AG09309 (cell line): ENCODE measurements around the gene IL19.
A peak's percentile ranks its signal among the peaks of the same experiment; 100 is the strongest.

Experiments used
- DNase-seq: peaks from one replicate; pipeline ENCODE4 v3.0.0-alpha.2; 2010; ENCODE audit warnings: low read depth
- H3K4me3 ChIP-seq: 2 replicates; pipeline ENCODE4 v1.5.1; 2011; ENCODE audit warnings: mild to moderate bottlenecking, low read depth, low read length, moderate library complexity; ENCODE audit not compliant: control insufficient read depth
- TF ChIP-seq, protein P1 (sequence below): IDR thresholded peaks from 2 replicates; pipeline ENCODE4 v1.5.1; 2011; ENCODE audit warnings: mild to moderate bottlenecking, low read depth, low read length, inconsistent platforms; ENCODE audit not compliant: insufficient read depth, control insufficient read depth; ENCODE audit errors: missing control alignments

The IL19 gene

GRCh38 chr1:206885341-206886060 lies 114.9 kb downstream of the IL19 start:
- H3K4me3 ChIP-seq = no peak overlapping the region
- TF ChIP-seq, protein P1, sequence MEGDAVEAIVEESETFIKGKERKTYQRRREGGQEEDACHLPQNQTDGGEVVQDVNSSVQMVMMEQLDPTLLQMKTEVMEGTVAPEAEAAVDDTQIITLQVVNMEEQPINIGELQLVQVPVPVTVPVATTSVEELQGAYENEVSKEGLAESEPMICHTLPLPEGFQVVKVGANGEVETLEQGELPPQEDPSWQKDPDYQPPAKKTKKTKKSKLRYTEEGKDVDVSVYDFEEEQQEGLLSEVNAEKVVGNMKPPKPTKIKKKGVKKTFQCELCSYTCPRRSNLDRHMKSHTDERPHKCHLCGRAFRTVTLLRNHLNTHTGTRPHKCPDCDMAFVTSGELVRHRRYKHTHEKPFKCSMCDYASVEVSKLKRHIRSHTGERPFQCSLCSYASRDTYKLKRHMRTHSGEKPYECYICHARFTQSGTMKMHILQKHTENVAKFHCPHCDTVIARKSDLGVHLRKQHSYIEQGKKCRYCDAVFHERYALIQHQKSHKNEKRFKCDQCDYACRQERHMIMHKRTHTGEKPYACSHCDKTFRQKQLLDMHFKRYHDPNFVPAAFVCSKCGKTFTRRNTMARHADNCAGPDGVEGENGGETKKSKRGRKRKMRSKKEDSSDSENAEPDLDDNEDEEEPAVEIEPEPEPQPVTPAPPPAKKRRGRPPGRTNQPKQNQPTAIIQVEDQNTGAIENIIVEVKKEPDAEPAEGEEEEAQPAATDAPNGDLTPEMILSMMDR = no peak
- no peak for DNase-seq

DNA sequence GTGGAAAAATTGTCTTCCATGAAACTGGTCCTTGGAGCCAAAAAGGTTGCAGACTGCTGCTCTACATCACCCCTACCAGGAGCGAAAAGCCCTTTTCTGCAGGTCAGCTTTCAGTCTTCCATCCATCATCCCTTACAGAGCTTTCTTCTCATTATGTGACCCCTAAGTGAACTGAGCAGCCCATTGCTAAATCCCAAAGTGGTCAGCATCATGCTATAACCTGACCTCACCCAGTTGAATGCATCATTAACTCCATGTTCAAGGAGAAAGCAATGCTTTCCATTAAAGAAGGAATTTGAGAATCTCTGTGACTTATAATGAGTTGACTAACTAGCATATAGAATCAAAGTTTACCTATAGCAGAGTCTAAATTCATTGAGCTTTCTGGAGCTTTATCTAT lies 116.3 kb downstream of the IL19 start:
- H3K4me3 ChIP-seq = no peak overlapping the region
- TF ChIP-seq, protein P1 = no peak

DNA sequence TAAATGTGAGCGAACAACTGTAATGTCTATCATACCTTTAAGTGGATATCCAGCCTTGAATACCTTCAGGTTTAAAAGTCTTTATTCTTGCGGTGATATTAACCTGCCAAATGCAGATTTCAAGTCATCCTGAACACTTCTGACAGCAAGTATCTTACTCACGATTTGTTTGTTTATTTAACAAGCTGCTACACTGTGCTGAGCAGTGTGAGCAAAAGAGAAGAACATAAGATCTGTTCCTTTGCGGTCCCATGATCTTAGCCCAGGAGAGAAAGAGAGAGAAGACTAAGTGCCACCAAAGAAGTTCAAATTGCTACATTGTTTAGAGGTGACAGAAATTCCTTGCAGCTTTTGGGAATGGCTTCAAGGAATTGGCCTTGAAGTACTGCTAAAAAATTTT lies 117.1 kb downstream of the IL19 start:
- DNase-seq = no peak
- H3K4me3 ChIP-seq = no peak overlapping the region
- TF ChIP-seq, protein P1 = no peak

More for the DNA sequence above, 116.3 kb downstream of the IL19 start:
- no peak for DNase-seq

DNA sequence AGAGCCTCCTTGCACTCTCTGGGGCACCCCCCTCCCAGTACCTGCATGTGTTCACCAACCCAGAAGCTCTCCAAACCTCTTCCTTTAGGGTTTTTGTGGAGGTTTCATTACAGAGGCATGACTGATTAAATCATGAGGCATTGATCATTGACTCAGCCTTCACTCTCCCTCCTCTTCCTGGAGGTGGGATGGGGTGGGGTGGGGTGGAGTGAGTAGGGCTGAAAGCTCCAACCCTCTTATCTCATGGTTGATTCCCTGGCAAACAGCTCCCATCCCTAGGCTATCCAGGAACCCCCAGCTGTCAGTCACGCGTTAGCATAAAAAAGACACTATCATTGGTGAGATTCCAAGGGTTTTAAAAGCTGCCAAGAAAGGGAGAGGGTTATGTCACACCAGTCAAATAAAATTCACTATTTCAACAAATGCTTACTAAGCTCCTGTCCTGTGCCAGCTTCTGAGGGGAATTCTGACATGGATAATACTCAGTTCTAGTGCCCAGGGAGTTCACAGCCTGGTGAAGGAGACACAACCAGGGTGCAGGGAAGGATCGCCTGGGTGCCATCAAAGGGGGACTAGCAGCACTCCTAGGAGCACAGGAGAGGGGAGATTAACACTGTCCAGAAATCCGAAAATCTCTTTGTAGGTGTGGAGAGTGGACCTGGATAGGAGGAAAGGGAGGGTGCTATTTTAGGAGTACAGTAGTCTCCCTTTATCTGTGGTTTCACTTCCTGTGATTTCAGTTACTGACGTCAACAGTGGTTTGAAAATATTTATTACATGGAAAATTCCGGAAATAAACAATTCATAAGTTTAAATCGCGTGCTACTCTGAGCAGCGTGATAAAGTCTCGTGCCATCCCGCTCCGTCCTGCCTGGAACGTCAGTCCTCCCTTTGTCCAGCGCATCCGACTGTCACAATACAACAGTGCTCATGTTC lies 119.8 kb downstream of the IL19 start:
- no peak overlapping the region for H3K4me3 ChIP-seq
- DNase-seq = peak; percentile 90
- TF ChIP-seq, protein P1 = no peak

DNA sequence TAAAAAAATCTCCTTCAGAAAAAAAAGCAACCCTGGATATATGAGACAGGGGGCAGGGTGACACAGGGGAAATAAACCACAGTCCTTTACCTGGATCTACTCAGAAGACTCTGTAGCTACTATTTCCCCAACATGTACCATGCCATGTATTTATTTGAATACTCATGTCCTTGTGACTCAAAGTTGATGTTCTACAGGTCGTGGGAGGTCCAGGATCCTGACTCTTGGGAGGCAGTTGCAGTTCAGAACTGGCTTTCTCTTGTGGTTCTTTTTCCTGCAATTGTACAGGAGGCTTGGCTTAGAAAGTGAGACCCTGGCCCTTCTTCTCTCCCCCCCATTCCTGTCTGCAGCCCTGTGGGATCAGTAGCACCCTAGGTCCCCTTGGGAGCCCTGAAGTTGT lies 120.8 kb downstream of the IL19 start:
- TF ChIP-seq, protein P1 = no peak
- DNase-seq = no peak
- no peak overlapping the region for H3K4me3 ChIP-seq
